Adrenal gland (tissue), 5 donors: ENCODE measurements around the gene POLR1F.

Experiments
- CTCF ChIP-seq, 6 experiments: fragments of 450-650 bp in 4 of 6; fragments of 200-600 bp in 2 of 6; sonication (generic) in 1 of 6; IDR thresholded peaks; 1 replicate in 5 of 6; 2 replicates in 1 of 6; pipeline versions ENCODE4 v1.5.1 to v1.8.0; 2016 to 2021; ENCODE audit warnings: antibody characterized with exemption in 6 of 6, mild to moderate bottlenecking in 2 of 6, moderate library complexity in 1 of 6
- POLR2A ChIP-seq, 2 donors: fragments of 450-650 bp; IDR thresholded peaks; one replicate each; pipeline ENCODE4 v1.6.1; 2017; ENCODE audit warnings: antibody characterized with exemption in 2 of 2, mild to moderate bottlenecking in 2 of 2, moderate library complexity in 1 of 2
- donor health status: DM: no; HTN: no; CAD: no.

- TF ChIP-seq CTCF (IDR thresholded peaks at IDR 0.05) (no peak), POLR2A (IDR thresholded peaks at IDR 0.05) (no peak)
Measured at GRCh38 chr7:19715499-19715898, 6.7 kb upstream of the POLR1F start.
